PC-9 (cell line): ENCODE measurements around the gene SCGB3A1.

Experiments
- EZH2 ChIP-seq: fragments of 200-600 bp; sonication (generic); IDR thresholded peaks from 2 replicates; pipeline ENCODE4 v1.8.0; 2017; ENCODE audit warnings: antibody characterized with exemption, low read depth
- TF ChIP-seq, protein P1 (sequence below): fragments of 200-600 bp; sonication (generic); conservative IDR thresholded peaks from 2 replicates; pipeline ENCODE4 v1.6.1; 2017; ENCODE audit warnings: mixed run types, antibody characterized with exemption, mild to moderate bottlenecking, moderate library complexity

DNA sequence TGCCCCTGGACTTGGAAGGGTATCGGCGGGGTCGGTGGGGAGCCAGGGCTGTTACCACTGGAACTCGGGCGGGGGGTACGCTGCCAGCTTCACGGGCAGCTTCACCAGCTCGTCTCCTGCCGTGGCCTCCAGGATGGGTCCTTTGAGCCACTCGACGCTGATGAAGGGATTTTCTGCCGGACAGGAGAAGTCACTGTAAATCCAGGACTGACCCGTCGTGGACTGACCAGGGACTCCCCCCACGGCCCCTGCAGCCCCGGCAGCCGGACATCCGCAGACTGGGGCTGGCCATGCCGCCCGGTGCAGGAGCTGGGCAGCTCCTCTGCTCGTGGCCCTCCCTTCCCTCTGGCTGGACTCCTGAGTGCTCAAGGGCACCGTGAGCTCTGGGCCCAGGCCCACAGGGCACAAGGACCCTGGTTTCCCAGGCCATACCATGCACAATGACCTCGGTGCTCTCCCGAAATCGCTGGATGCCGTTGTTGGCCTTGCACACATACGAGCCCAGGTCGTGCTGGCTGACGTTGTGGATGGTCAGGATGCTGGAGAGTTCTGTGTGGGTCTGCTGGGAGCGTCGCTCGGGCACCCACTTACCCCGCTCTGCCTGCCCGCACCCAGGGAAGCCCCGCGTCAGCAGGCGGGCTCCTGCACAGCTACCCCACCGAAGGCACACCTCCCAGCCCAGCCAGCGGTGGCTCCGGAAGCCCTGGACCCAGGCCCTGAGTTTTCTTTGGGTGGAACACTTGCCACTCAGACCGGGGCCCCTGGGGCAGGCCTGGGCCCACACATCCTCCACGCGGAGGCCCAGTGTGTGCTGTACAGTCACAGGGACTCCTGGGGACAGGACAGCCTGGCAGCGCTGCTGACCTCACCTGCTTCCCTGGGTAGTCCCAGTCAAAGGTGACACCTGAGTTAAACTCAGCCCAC lies 37.8 kb upstream of the SCGB3A1 start:
- TF ChIP-seq, protein P1, sequence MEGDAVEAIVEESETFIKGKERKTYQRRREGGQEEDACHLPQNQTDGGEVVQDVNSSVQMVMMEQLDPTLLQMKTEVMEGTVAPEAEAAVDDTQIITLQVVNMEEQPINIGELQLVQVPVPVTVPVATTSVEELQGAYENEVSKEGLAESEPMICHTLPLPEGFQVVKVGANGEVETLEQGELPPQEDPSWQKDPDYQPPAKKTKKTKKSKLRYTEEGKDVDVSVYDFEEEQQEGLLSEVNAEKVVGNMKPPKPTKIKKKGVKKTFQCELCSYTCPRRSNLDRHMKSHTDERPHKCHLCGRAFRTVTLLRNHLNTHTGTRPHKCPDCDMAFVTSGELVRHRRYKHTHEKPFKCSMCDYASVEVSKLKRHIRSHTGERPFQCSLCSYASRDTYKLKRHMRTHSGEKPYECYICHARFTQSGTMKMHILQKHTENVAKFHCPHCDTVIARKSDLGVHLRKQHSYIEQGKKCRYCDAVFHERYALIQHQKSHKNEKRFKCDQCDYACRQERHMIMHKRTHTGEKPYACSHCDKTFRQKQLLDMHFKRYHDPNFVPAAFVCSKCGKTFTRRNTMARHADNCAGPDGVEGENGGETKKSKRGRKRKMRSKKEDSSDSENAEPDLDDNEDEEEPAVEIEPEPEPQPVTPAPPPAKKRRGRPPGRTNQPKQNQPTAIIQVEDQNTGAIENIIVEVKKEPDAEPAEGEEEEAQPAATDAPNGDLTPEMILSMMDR = no peak
- TF ChIP-seq EZH2 = no peak
